Nephron (organoid): ENCODE results near the gene CHAT.

Experiments used
- H3K27ac Mint-ChIP-seq, 3 experiments: 2 replicates each; pipeline ENCODE4 v1.8.0; 2020; ENCODE audit warnings: mixed read lengths in 3 of 3, mild to moderate bottlenecking in 2 of 3, moderate library complexity in 1 of 3
- H3K27me3 Mint-ChIP-seq: 2 replicates; pipeline ENCODE4 v1.8.0; 2021; ENCODE audit warnings: low read depth, mild to moderate bottlenecking, moderate library complexity, mixed read lengths
- H3K36me3 Mint-ChIP-seq: 2 replicates; pipeline ENCODE4 v1.8.0; 2020; ENCODE audit warnings: low read depth, mixed read lengths
- H3K4me1 Mint-ChIP-seq: 2 replicates; pipeline ENCODE4 v1.8.0; 2020; ENCODE audit warnings: mixed read lengths
- H3K4me3 Mint-ChIP-seq, 3 experiments: 2 replicates each; pipeline ENCODE4 v1.8.0; 2020; ENCODE audit warnings: mild to moderate bottlenecking in 3 of 3, mixed read lengths in 3 of 3, moderate library complexity in 2 of 3
- H3K9me3 Mint-ChIP-seq: 2 replicates; pipeline ENCODE4 v1.8.0; 2020; ENCODE audit warnings: mixed read lengths
- CTCF ChIP-seq, 3 experiments: fragments of 200-600 bp; sonication (generic); IDR thresholded peaks; one replicate each; pipeline ENCODE4 v1.5.0; 2021; ENCODE audit warnings: antibody characterized with exemption in 3 of 3; ENCODE audit not compliant: unreplicated experiment in 3 of 3

The CHAT gene

GRCh38 chr10:49713266-49713665 is 99.4 kb downstream of the CHAT start:
- no peaks in the 10 kb centered on the region for H3K36me3 Mint-ChIP-seq
- no peak overlapping the region for H3K4me3 Mint-ChIP-seq
- peaks cover 13% of the 10 kb centered on the region for H3K27me3 Mint-ChIP-seq
- TF ChIP-seq CTCF (IDR thresholded peaks at IDR 0.05; ENCODE audit: unreplicated experiment in 3 of 3), result no peak
- H3K9me3 Mint-ChIP-seq, result peaks cover 16% of the 10 kb centered on the region
- H3K4me1 Mint-ChIP-seq, result no peaks in the 10 kb centered on the region
- no peak overlapping the region for H3K27ac Mint-ChIP-seq
